GM18508 (cell line): Measurements from ENCODE around the gene ESR2.
A peak's percentile ranks its signal among the peaks of the same experiment; 100 is the strongest.

Experiments used
- ATAC-seq: cut with Tn5 transposase; IDR thresholded peaks from one replicate; pipeline ENCODE4 v1.9.1; 2021; ENCODE audit warnings: moderate number of reproducible peaks; ENCODE audit not compliant: insufficient read depth, unreplicated experiment

The ESR2 gene

GRCh38 chr14:64272019-64272418, 22.2 kb downstream of the ESR2 start:
- ATAC-seq = no peak

GRCh38 chr14:64266239-64266638, 27.9 kb downstream of the ESR2 start:
- ATAC-seq = no peak

GRCh38 chr14:64265222-64265621, 28.9 kb downstream of the ESR2 start:
- no peak for ATAC-seq

GRCh38 chr14:64260418-64260817, 33.8 kb downstream of the ESR2 start:
- no peak for ATAC-seq

- no peak for ATAC-seq
Measured at GRCh38 chr14:64255756-64256155, 38.4 kb downstream of the ESR2 start.

- no peak for ATAC-seq
Measured at GRCh38 chr14:64253672-64254071, 40.5 kb downstream of the ESR2 start.

- no peak for ATAC-seq
Measured at GRCh38 chr14:64249363-64249762, 44.8 kb downstream of the ESR2 start.

- no peak for ATAC-seq
Measured at GRCh38 chr14:64248689-64249088, 45.5 kb downstream of the ESR2 start.

- no peak for ATAC-seq
Measured at GRCh38 chr14:64247195-64247594, 47.0 kb downstream of the ESR2 start.

GRCh38 chr14:64246688-64247087, 47.5 kb downstream of the ESR2 start:
- no peak for ATAC-seq

- ATAC-seq = no peak
Measured at GRCh38 chr14:64245491-64245890, 48.7 kb downstream of the ESR2 start.

GRCh38 chr14:64244279-64244678, 49.9 kb downstream of the ESR2 start:
- no peak for ATAC-seq

- no peak for ATAC-seq
Measured at GRCh38 chr14:64238631-64239030, 55.5 kb downstream of the ESR2 start.

GRCh38 chr14:64238049-64238448, 56.1 kb downstream of the ESR2 start:
- ATAC-seq = no peak

- ATAC-seq = peak; percentile 49
Measured at GRCh38 chr14:64235652-64236640, 58.2 kb downstream of the ESR2 start.

GRCh38 chr14:64234877-64235651, 59.1 kb downstream of the ESR2 start:
- no peak for ATAC-seq

GRCh38 chr14:64233531-64234190, 60.5 kb downstream of the ESR2 start:
- no peak for ATAC-seq

GRCh38 chr14:64232944-64233343, 61.2 kb downstream of the ESR2 start:
- no peak for ATAC-seq

- ATAC-seq = peak; percentile 34
Measured at GRCh38 chr14:64232095-64232838, 61.9 kb downstream of the ESR2 start.

GRCh38 chr14:64229489-64229888, 64.7 kb downstream of the ESR2 start:
- ATAC-seq = no peak
